Suprapubic skin (tissue), 4 donors: ENCODE data around the gene C1orf167. TPM values are rescaled to one million over a fixed set of nuclear protein-coding genes. Genes with fewer than 3 reads are reported as not detected.

ENCODE experiments used
- DNase-seq, 2 donors: peaks; one replicate each; pipeline ENCODE4 v3.0.0-alpha.2; 2019; ENCODE audit warnings: low spot score in 2 of 2
- H3K27ac ChIP-seq: fragments of 200-600 bp; sonication (generic); one replicate; pipeline ENCODE4 v1.5.1; 2019
- H3K27me3 ChIP-seq: fragments of 200-600 bp; sonication (generic); one replicate; pipeline ENCODE4 v1.5.1; 2019
- H3K36me3 ChIP-seq: fragments of 200-600 bp; sonication (generic); one replicate; pipeline ENCODE4 v1.5.1; 2019
- H3K4me1 ChIP-seq: fragments of 200-600 bp; sonication (generic); one replicate; pipeline ENCODE4 v1.5.1; 2019
- H3K4me3 ChIP-seq: fragments of 200-600 bp; sonication (generic); one replicate; pipeline ENCODE4 v1.5.1; 2019; ENCODE audit warnings: mild to moderate bottlenecking
- H3K9me3 ChIP-seq: fragments of 200-600 bp; sonication (generic); one replicate; pipeline ENCODE4 v1.5.1; 2019
- EP300 ChIP-seq: sonication (generic); formaldehyde crosslinking; IDR thresholded peaks from one replicate; pipeline ENCODE4 v1.6.1; 2017; ENCODE audit warnings: antibody characterized with exemption
- POLR2A ChIP-seq, 2 donors: fragments of 450-650 bp; IDR thresholded peaks; one replicate each; pipeline ENCODE4 v1.6.1; 2017; ENCODE audit warnings: antibody characterized with exemption in 2 of 2, mild to moderate bottlenecking in 2 of 2, moderate library complexity in 2 of 2
- POLR2AphosphoS5 ChIP-seq, 3 donors: sonication (generic); formaldehyde crosslinking; IDR thresholded peaks; one replicate each; pipeline ENCODE4 v1.6.1; 2017; ENCODE audit warnings: antibody characterized with exemption in 3 of 3
- WGBS: methylation state at CpG from one replicate; pipeline ENCODE4 v1.1.5; 2018; 5-methylcytosine and 5-hydroxymethylcytosine counted together
- total RNA-seq, 4 donors: library from RNA; depleted of rRNA; stranded (reverse); fragments of >200 nt; gene quantifications; one replicate each; pipeline ENCODE4 v1.1.0, GENCODE V29; 2016
- TF ChIP-seq, protein P1 (sequence below), 2 donors: fragments of 200-600 bp in 1 of 2; fragments of 450-650 bp in 1 of 2; sonication (generic) in 1 of 2; IDR thresholded peaks; one replicate each; pipeline ENCODE4 v1.5.1; 2016 to 2019; ENCODE audit warnings: antibody characterized with exemption in 2 of 2, mild to moderate bottlenecking in 1 of 2, moderate library complexity in 1 of 2

C1orf167 gene
- total RNA-seq, 4 donors from 2014 or later, result 1.1 to 6.1 TPM; not detected in 2

GRCh38 chr1:11764519-11764918 is 2.5 kb downstream of the C1orf167 start:
- Histone ChIP-seq H3K27me3 (peaks cover 15% of the 10 kb centered on the region), H3K4me3 (no peak overlapping the region), H3K36me3 (no peaks in the 10 kb centered on the region)

DNA sequence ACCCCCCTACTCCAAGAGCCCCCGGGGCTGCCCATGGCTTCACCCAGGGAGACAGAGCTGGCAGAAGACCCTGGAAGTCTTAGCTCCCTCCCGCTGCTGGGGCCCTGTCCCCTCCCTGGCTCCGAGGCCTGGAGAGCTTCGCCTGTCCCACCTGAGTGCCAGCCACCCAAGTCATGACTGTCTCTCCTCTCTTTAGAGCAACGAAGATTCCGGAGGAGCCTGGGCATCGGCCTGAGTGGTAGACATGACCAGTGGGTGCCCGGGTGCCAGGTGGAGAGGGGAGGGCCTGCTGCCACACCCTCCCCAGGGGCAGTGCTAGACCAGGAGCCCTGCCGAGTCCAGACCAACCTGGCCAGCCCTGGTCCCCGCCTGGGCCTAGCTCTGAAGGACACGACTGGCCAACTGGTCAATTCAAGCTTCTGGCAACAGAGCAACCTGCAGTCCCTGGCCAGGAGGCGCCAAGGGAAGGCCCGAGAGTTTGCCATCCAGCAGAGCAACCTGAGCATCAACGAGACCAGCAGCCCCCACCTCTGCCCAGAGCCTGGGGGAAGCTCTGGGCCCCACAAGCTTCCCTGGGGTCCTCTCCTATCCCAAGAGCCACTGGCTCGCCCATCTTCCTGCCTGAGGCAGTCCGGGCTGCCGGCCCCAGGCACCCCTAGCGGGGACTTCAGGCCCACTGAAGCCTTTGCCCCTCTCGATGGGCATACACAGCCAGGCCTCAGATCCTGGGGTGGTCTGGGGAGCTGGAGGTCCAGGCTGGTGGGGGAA is 3.9 kb downstream of the C1orf167 start:
- no peak overlapping the region for H3K4me3 ChIP-seq
- TF ChIP-seq POLR2AphosphoS5 (IDR thresholded peaks at IDR 0.05) (no peak), EP300 (no peak), POLR2A (IDR thresholded peaks at IDR 0.05) (no peak)
- TF ChIP-seq, protein P1, sequence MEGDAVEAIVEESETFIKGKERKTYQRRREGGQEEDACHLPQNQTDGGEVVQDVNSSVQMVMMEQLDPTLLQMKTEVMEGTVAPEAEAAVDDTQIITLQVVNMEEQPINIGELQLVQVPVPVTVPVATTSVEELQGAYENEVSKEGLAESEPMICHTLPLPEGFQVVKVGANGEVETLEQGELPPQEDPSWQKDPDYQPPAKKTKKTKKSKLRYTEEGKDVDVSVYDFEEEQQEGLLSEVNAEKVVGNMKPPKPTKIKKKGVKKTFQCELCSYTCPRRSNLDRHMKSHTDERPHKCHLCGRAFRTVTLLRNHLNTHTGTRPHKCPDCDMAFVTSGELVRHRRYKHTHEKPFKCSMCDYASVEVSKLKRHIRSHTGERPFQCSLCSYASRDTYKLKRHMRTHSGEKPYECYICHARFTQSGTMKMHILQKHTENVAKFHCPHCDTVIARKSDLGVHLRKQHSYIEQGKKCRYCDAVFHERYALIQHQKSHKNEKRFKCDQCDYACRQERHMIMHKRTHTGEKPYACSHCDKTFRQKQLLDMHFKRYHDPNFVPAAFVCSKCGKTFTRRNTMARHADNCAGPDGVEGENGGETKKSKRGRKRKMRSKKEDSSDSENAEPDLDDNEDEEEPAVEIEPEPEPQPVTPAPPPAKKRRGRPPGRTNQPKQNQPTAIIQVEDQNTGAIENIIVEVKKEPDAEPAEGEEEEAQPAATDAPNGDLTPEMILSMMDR (IDR thresholded peaks at IDR 0.05), result no peak
- 90% methylated on average over 5 of the region's 19 CpGs for WGBS
- H3K9me3 ChIP-seq, result no peaks in the 10 kb centered on the region
- H3K4me1 ChIP-seq, result peaks cover 6% of the 10 kb centered on the region
- H3K36me3 ChIP-seq, result no peaks in the 10 kb centered on the region
- H3K27ac ChIP-seq, result no peak overlapping the region
- DNase-seq, result no peak
- peaks cover 15% of the 10 kb centered on the region for H3K27me3 ChIP-seq

More at GRCh38 chr1:11764519-11764918, 2.5 kb downstream of the C1orf167 start:
- no peaks in the 10 kb centered on the region for H3K9me3 ChIP-seq
- no peak overlapping the region for H3K27ac ChIP-seq
- WGBS, result 82% methylated on average over 5 of the region's 7 CpGs
- DNase-seq, result no peak
- TF ChIP-seq POLR2A (IDR thresholded peaks at IDR 0.05) (no peak), EP300 (no peak), POLR2AphosphoS5 (IDR thresholded peaks at IDR 0.05) (no peak)
- TF ChIP-seq, protein P1 (IDR thresholded peaks at IDR 0.05), result no peak
- H3K4me1 ChIP-seq, result peaks cover 6% of the 10 kb centered on the region

GRCh38 chr1:11766429-11766776 is 4.4 kb downstream of the C1orf167 start:
- WGBS, result no CpG with 5 or more reads among the region's 14 CpGs
- Histone ChIP-seq H3K27ac (no peak overlapping the region), H3K27me3 (peaks cover 12% of the 10 kb centered on the region), H3K36me3 (no peaks in the 10 kb centered on the region), H3K9me3 (no peaks in the 10 kb centered on the region), H3K4me3 (no peak overlapping the region), H3K4me1 (peaks cover 6% of the 10 kb centered on the region)
- no peak for TF ChIP-seq POLR2AphosphoS5 (IDR thresholded peaks at IDR 0.05)
- TF ChIP-seq, protein P1 (IDR thresholded peaks at IDR 0.05), result no peak
- no peak for TF ChIP-seq EP300
- TF ChIP-seq POLR2A (IDR thresholded peaks at IDR 0.05), result no peak
- no peak for DNase-seq

- Histone ChIP-seq H3K4me1 (no peaks in the 10 kb centered on the region), H3K27me3 (no peaks in the 10 kb centered on the region), H3K4me3 (no peak overlapping the region), H3K9me3 (no peaks in the 10 kb centered on the region), H3K27ac (no peak overlapping the region), H3K36me3 (no peaks in the 10 kb centered on the region)
- DNase-seq, result no peak
- 59% methylated on average over 16 of the region's 16 CpGs for WGBS
- no peak for TF ChIP-seq POLR2AphosphoS5 (IDR thresholded peaks at IDR 0.05)
- TF ChIP-seq EP300, result no peak
- TF ChIP-seq POLR2A (IDR thresholded peaks at IDR 0.05), result no peak
- TF ChIP-seq, protein P1 (IDR thresholded peaks at IDR 0.05), result no peak
These were observed 6.1 kb downstream of the C1orf167 start for GRCh38 chr1:11767922-11768704.

DNA sequence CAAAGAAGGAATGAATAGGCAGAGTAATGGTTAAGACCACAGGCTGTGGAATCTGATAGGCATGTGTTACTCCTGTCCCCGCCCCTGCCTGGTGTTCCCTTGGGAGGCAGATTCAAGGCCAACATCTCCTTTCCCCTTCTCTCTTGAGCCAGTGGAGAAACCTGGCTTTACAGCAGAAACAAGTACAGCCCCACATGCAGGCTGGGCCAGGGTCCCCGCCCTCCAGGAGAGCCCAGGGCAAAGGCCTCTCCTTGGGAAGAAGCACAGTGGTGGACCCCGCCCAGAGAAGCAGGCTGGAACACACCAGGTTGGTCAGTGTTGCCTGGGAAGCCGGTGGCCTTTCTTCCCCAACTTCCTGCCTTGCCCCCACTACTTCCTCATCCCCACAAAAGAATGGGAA is 6.8 kb downstream of the C1orf167 start:
- no peak overlapping the region for H3K27ac ChIP-seq
- no peaks in the 10 kb centered on the region for H3K27me3 ChIP-seq
- no peaks in the 10 kb centered on the region for H3K36me3 ChIP-seq
- 32% methylated on average over 3 of the region's 4 CpGs for WGBS
- H3K4me3 ChIP-seq, result no peak overlapping the region
- no peaks in the 10 kb centered on the region for H3K4me1 ChIP-seq
- no peak for DNase-seq
- TF ChIP-seq, protein P1 (IDR thresholded peaks at IDR 0.05), result no peak
- no peak for TF ChIP-seq POLR2A (IDR thresholded peaks at IDR 0.05)
- TF ChIP-seq POLR2AphosphoS5 (IDR thresholded peaks at IDR 0.05), result no peak
- no peak for TF ChIP-seq EP300
- no peaks in the 10 kb centered on the region for H3K9me3 ChIP-seq
